GM20000 (cell line): ENCODE measurements around the gene ELAC1.

Experiments
- DNase-seq: peaks from one replicate; pipeline ENCODE4 v3.0.0; 2012; ENCODE audit warnings: low spot score
- TF ChIP-seq, protein P1 (sequence below): IDR thresholded peaks from 2 replicates; pipeline ENCODE4 v1.5.1; 2012; ENCODE audit warnings: mild to moderate bottlenecking, control low read depth; ENCODE audit errors: extremely low read depth, missing control alignments

Gene ELAC1, protein sequence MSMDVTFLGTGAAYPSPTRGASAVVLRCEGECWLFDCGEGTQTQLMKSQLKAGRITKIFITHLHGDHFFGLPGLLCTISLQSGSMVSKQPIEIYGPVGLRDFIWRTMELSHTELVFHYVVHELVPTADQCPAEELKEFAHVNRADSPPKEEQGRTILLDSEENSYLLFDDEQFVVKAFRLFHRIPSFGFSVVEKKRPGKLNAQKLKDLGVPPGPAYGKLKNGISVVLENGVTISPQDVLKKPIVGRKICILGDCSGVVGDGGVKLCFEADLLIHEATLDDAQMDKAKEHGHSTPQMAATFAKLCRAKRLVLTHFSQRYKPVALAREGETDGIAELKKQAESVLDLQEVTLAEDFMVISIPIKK

GRCh38 chr18:50967714-50968661 lies at the start of gene ELAC1:
Gene ELAC1, plus strand, starts transcription at chr18:50968040. Its CDS starts 6,365 bp downstream, at chr18:50974405.
- DNase-seq, result peak; percentile 92
- TF ChIP-seq, protein P1, sequence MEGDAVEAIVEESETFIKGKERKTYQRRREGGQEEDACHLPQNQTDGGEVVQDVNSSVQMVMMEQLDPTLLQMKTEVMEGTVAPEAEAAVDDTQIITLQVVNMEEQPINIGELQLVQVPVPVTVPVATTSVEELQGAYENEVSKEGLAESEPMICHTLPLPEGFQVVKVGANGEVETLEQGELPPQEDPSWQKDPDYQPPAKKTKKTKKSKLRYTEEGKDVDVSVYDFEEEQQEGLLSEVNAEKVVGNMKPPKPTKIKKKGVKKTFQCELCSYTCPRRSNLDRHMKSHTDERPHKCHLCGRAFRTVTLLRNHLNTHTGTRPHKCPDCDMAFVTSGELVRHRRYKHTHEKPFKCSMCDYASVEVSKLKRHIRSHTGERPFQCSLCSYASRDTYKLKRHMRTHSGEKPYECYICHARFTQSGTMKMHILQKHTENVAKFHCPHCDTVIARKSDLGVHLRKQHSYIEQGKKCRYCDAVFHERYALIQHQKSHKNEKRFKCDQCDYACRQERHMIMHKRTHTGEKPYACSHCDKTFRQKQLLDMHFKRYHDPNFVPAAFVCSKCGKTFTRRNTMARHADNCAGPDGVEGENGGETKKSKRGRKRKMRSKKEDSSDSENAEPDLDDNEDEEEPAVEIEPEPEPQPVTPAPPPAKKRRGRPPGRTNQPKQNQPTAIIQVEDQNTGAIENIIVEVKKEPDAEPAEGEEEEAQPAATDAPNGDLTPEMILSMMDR, result no peak

DNA sequence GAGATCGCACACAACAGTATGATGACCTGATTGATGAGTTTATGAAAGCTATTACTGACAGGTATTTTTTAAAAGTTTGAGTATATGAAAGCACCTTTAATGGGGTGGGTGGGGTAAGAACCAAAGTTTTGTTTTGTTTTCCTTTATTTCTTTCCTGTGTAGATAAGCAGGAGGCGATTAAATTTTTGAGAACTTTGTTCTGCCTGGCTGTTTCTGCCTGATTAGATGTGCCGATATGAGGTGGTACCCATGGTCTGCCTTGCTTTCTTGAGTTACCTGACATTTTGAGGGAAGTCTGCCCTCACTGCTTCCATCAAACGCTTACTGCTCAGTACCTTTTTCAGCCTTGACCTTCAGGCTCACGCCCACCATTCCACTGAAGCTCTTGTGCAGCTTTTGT lies 49.7 kb upstream of the ELAC1 start:
- DNase-seq, result no peak
- TF ChIP-seq, protein P1, result no peak

GRCh38 chr18:50924372-50924771 lies 43.5 kb upstream of the ELAC1 start:
- TF ChIP-seq, protein P1, result no peak
- no peak for DNase-seq

GRCh38 chr18:50926521-50926920 lies 41.3 kb upstream of the ELAC1 start:
- TF ChIP-seq, protein P1, result no peak
- no peak for DNase-seq

- no peak for DNase-seq
- TF ChIP-seq, protein P1, result no peak
Measured at GRCh38 chr18:50928551-50928950, 39.3 kb upstream of the ELAC1 start.

DNA sequence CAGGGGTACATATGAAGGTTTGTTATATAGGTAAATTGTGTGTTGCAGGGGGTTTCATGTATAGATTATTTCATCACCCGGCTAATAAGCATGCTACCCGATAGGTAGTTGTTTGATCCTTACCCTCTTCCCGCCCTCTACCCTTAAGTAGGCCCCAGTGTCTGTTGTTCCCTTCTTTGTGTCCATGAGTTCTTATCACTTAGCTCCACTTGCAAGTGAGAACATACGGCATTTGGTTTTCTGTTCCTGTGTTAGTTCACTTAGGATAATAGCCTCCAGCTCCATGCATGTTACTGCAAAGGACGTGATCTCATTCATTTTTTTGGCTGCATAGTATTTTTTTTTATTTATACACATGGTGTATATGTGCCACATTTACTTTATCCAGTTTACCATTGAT lies 34.2 kb upstream of the ELAC1 start:
- DNase-seq, result no peak
- TF ChIP-seq, protein P1, result no peak
